Progenitor cell of endocrine pancreas (in vitro differentiated cells): ENCODE measurements around the gene OR51Q1. TPM values are rescaled to one million over a fixed set of nuclear protein-coding genes. Genes with fewer than 3 reads are reported as not detected.
A peak's percentile ranks its signal among the peaks of the same experiment; 100 is the strongest.

Experiments used
- DNase-seq: peaks from one replicate; pipeline ENCODE4 v3.0.0; 2021; ENCODE audit warnings: low spot score; ENCODE audit not compliant: unreplicated experiment
- H3K27ac Mint-ChIP-seq: 2 replicates; pipeline ENCODE4 v1.8.0; 2021; ENCODE audit warnings: mild to moderate bottlenecking, moderate library complexity, mixed read lengths
- H3K27me3 Mint-ChIP-seq: 2 replicates; pipeline ENCODE4 v1.8.0; 2021; ENCODE audit warnings: mixed read lengths
- H3K36me3 Mint-ChIP-seq: 2 replicates; pipeline ENCODE4 v1.8.0; 2022; ENCODE audit warnings: mixed read lengths; ENCODE audit not compliant: insufficient read depth
- H3K4me1 Mint-ChIP-seq: 2 replicates; pipeline ENCODE4 v1.8.0; 2021; ENCODE audit warnings: low read depth, mixed read lengths
- H3K4me3 Mint-ChIP-seq: 2 replicates; pipeline ENCODE4 v1.8.0; 2021; ENCODE audit warnings: low read depth, mild to moderate bottlenecking, moderate library complexity, mixed read lengths
- H3K9me3 Mint-ChIP-seq: 2 replicates; pipeline ENCODE4 v1.8.0; 2021; ENCODE audit warnings: low read depth, mixed read lengths
- long read RNA-seq: library from polyadenylated mRNA; unstranded; transcript quantifications from one replicate; pipeline ENCODE4 v2.0.0, GENCODE V29; 2020
- total RNA-seq: library from RNA; stranded (reverse); gene quantifications from 2 replicates; pipeline ENCODE4 v1.2.1, GENCODE V29; 2021
- TF ChIP-seq, protein P1 (sequence below): fragments of 200-600 bp; sonication (generic); IDR thresholded peaks from one replicate; pipeline ENCODE4 v1.5.0; 2021; ENCODE audit warnings: antibody characterized with exemption, mild to moderate bottlenecking; ENCODE audit not compliant: unreplicated experiment

OR51Q1 gene, protein sequence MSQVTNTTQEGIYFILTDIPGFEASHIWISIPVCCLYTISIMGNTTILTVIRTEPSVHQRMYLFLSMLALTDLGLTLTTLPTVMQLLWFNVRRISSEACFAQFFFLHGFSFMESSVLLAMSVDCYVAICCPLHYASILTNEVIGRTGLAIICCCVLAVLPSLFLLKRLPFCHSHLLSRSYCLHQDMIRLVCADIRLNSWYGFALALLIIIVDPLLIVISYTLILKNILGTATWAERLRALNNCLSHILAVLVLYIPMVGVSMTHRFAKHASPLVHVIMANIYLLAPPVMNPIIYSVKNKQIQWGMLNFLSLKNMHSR
- total RNA-seq: not detected in 2 replicates
- long read RNA-seq: 0 reads

DNA sequence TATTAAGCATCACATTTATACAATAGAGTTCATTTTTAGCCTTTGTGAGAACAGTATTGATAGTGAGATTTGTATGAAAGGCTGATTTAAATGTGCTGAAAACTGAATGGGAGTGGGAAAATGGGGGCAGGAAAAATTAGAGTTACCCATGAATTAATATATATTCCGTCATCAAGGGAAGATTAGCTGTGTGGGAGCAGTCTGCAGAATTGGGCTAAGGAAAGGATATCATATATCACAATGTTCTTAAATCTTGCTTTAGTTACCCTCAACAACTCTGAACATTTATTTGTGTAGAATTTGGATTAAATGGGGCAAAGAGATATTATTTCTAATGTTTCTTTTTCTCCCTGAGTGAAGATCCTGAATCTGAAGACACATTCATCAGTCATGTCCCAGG, at the start of gene OR51Q1:
Gene OR51Q1, plus strand, starts transcription at position 301 of the 400 bp plus-strand sequence. Its CDS starts 90 bp downstream, at position 391.
- no peak within 1 kb of the TSS for H3K27ac Mint-ChIP-seq
- H3K9me3 Mint-ChIP-seq: peaks cover 4% of the 10 kb centered on the region
- DNase-seq: no peak
- TF ChIP-seq, protein P1, sequence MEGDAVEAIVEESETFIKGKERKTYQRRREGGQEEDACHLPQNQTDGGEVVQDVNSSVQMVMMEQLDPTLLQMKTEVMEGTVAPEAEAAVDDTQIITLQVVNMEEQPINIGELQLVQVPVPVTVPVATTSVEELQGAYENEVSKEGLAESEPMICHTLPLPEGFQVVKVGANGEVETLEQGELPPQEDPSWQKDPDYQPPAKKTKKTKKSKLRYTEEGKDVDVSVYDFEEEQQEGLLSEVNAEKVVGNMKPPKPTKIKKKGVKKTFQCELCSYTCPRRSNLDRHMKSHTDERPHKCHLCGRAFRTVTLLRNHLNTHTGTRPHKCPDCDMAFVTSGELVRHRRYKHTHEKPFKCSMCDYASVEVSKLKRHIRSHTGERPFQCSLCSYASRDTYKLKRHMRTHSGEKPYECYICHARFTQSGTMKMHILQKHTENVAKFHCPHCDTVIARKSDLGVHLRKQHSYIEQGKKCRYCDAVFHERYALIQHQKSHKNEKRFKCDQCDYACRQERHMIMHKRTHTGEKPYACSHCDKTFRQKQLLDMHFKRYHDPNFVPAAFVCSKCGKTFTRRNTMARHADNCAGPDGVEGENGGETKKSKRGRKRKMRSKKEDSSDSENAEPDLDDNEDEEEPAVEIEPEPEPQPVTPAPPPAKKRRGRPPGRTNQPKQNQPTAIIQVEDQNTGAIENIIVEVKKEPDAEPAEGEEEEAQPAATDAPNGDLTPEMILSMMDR: no peak
- H3K4me3 Mint-ChIP-seq: no peak within 1 kb of the TSS
- H3K27me3 Mint-ChIP-seq: no peaks in the 10 kb centered on the region
- peaks cover 1% of the 10 kb centered on the region for H3K36me3 Mint-ChIP-seq
- H3K4me1 Mint-ChIP-seq: peaks cover 5% of the 10 kb centered on the region

DNA sequence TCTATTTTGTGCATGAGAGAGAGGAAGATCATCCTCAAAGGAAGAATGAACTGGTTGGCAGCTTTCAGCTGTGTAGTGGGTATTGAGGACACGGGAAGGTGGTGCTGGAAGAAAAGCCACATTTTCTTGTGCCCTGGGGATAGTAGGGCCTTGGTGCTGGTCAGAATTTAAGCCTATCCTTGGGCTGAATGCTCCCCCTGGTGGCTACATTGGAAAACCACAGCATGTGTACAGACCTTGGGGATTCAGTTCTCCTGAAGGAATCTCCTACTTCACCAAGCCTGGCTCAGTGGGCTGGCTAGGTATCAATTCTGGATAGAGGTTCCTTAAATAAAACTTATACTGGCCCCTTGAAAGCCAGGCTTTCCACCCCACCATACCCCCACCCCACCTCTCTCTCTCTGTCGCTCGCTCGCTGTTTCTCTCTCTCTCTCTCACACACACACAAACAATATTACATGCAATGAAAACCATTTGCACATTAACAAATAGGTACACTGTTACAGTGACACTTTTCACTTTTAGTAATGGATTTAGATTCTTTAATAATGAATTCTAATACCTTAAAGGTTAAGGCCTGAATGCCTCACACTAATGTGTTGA, 41.1 kb upstream of the OR51Q1 start:
- DNase-seq: peak; percentile 38
- no peaks in the 10 kb centered on the region for H3K9me3 Mint-ChIP-seq
- H3K27ac Mint-ChIP-seq: no peak overlapping the region
- H3K36me3 Mint-ChIP-seq: no peaks in the 10 kb centered on the region
- H3K27me3 Mint-ChIP-seq: no peaks in the 10 kb centered on the region
- H3K4me3 Mint-ChIP-seq: no peak overlapping the region
- TF ChIP-seq, protein P1: peak; percentile 81
- H3K4me1 Mint-ChIP-seq: no peaks in the 10 kb centered on the region

DNA sequence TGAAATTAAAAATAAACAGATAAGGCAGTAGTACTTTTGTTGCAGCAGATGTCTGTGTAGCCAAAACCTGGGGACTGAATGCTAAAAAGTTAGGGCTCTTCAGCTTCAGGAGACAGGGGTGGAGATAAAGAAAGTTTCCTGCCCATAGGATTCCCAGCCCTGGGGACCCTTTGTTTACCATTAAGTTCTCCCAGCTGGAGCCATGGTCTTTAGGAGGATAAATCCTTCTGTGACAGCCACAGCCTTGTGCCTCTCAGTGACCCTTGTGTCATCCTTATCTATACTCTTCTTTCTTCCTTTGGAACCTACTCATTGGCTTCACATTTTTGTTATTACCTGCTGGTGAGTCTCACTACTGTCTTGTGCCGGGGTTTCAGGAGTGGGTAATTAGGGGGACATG, 38.3 kb upstream of the OR51Q1 start, which contains the start of gene OR51M1:
Gene OR51M1, plus strand, starts transcription at position 237 of the 400 bp plus-strand sequence. CDS start 5,587 bp downstream, outside the sequence.
- TF ChIP-seq, protein P1: no peak
- H3K27me3 Mint-ChIP-seq: no peaks in the 10 kb centered on the region
- H3K9me3 Mint-ChIP-seq: no peaks in the 10 kb centered on the region
- H3K4me1 Mint-ChIP-seq: no peaks in the 10 kb centered on the region
- DNase-seq: no peak
- no peak within 1 kb of the TSS for H3K4me3 Mint-ChIP-seq
- no peak within 1 kb of the TSS for H3K27ac Mint-ChIP-seq
- H3K36me3 Mint-ChIP-seq: no peaks in the 10 kb centered on the region

DNA sequence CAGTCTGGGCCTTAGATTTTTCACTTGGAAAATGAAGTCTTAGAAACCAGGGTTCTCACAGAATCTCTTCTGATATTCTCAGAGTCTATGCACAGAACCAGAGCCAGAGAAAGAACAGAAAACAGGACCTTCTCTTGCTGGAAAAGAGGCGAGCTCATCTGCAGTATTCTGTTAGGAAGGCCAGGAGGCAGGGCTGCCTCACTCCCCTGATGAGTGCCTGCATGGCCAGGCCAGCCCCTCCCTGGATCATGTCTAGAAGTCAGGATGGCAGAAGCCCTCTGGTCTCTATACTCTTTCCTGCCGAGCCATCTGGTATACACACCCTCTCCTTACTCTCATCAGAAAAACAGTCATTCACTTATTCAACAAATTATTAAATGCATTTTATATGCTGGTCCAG, 37.6 kb upstream of the OR51Q1 start:
- H3K27me3 Mint-ChIP-seq: no peaks in the 10 kb centered on the region
- no peak overlapping the region for H3K4me3 Mint-ChIP-seq
- no peaks in the 10 kb centered on the region for H3K4me1 Mint-ChIP-seq
- TF ChIP-seq, protein P1: no peak
- DNase-seq: no peak
- H3K36me3 Mint-ChIP-seq: no peaks in the 10 kb centered on the region
- H3K9me3 Mint-ChIP-seq: no peaks in the 10 kb centered on the region
- H3K27ac Mint-ChIP-seq: no peak overlapping the region

DNA sequence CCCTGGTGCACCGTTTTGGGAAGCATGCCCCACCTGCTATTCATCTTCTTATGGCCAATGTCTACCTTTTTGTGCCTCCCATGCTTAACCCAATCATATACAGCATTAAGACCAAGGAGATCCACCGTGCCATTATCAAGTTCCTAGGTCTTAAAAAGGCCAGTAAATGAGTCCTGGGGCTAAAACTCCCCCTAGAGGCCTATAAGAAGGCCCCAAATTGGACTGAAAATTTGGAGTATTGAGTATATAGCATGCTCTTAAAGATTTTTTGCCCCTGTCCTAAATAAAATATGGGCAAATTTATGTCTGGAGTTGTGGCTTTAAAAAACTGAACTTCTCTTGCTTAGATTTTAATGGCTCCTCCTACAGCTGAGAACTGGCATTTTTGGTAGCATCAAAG, 31.7 kb upstream of the OR51Q1 start:
- Mint-ChIP-seq H3K4me3 (no peak overlapping the region), H3K36me3 (no peaks in the 10 kb centered on the region), H3K27ac (no peak overlapping the region), H3K4me1 (no peaks in the 10 kb centered on the region), H3K27me3 (peaks cover 6% of the 10 kb centered on the region), H3K9me3 (no peaks in the 10 kb centered on the region)
- TF ChIP-seq, protein P1: no peak
- no peak for DNase-seq
